K562 (cell line): ENCODE measurements around the gene MRPS18B.
A peak's percentile ranks its signal among the peaks of the same experiment; 100 is the strongest.

ENCODE experiments used
- CHCHD3 ChIP-seq: fragments of 250-450 bp; sonication (Bioruptor Pico); IDR thresholded peaks from 2 replicates; pipeline ENCODE4 v2.1.2; 2022; ENCODE audit warnings: mild to moderate bottlenecking
- CTCF ChIP-seq, 3 experiments: IDR thresholded peaks in 2 of 3; conservative IDR thresholded peaks in 1 of 3; 2 replicates each; pipeline ENCODE4 v1.5.1; 2011 to 2012; ENCODE audit warnings: low read length in 3 of 3, mild to moderate bottlenecking in 3 of 3, control low read depth in 2 of 3, improper control_type of control experiment in 1 of 3, inconsistent platforms in 1 of 3, low read depth in 1 of 3, mixed read lengths in 1 of 3, moderate library complexity in 1 of 3; ENCODE audit not compliant: insufficient read depth in 2 of 3
- EP300 ChIP-seq: IDR thresholded peaks from 2 replicates; pipeline ENCODE4 v1.6.1; 2012; ENCODE audit warnings: low read length, improper control_type of control experiment
- ERF ChIP-seq: fragments of 450-650 bp; formaldehyde crosslinking; IDR thresholded peaks from 2 replicates; pipeline ENCODE4 v1.4.0; 2020; ENCODE audit warnings: mild to moderate bottlenecking, mixed read lengths
- HDAC6 ChIP-seq: IDR thresholded peaks from 2 replicates; pipeline ENCODE4 v1.6.1; 2012; ENCODE audit warnings: low read depth, mild to moderate bottlenecking, control low read depth, inconsistent platforms, low read length, moderate library complexity
- HEY1 ChIP-seq: fragments of 250-450 bp; sonication (Bioruptor Pico); IDR thresholded peaks from 2 replicates; pipeline ENCODE4 v1.5.0; 2020; ENCODE audit warnings: mild to moderate bottlenecking, moderate library complexity, borderline replicate concordance
- POLR2A ChIP-seq: fragments of 450-650 bp; conservative IDR thresholded peaks from 2 replicates; pipeline ENCODE4 v1.6.1; 2016
- TCF7 ChIP-seq: sonication (generic); IDR thresholded peaks from 2 replicates; pipeline ENCODE4 v1.6.1; 2016; ENCODE audit warnings: antibody characterized with exemption, borderline replicate concordance
- ZNF121 ChIP-seq: sonication (generic); formaldehyde crosslinking; conservative IDR thresholded peaks from 2 replicates; pipeline ENCODE4 v1.8.0; 2022; ENCODE audit warnings: missing genetic modification reagents
- ZSCAN29 ChIP-seq: fragments of 450-650 bp; IDR thresholded peaks from 2 replicates; pipeline ENCODE4 v1.6.1; 2017

GRCh38 chr6:30599625-30600324 lies 17.9 kb upstream of the MRPS18B start:
- TF ChIP-seq POLR2A: peak; percentile 52
- no peak for TF ChIP-seq ZSCAN29
- no peak for TF ChIP-seq CTCF (IDR thresholded peaks at IDR 0.05 in 2 of 3, conservative IDR thresholded peaks at IDR 0.05 in 1 of 3; ENCODE audit: insufficient read depth in 2 of 3, low read depth in 1 of 3, low read length in 3 of 3)
- TF ChIP-seq EP300: no peak
- TF ChIP-seq ZNF121: no peak
- TF ChIP-seq CHCHD3 (CRISPR knock-in tag): no peak
- TF ChIP-seq HDAC6: no peak
- no peak for TF ChIP-seq HEY1 (CRISPR knock-in tag)
- TF ChIP-seq ERF: no peak
- TF ChIP-seq TCF7: no peak
